Fibroblast of lung (primary cell): ENCODE measurements around the gene PPIA. TPM values are rescaled to one million over a fixed set of nuclear protein-coding genes. Genes with fewer than 3 reads are reported as not detected.
"Not testable (repeated sequence)": the region's sequence is repeated elsewhere in the genome, so short reads cannot be mapped to it uniquely, and the experiment has no call there.

Experiments used
- DNase-seq, 2 donors: peaks; one replicate each; pipeline versions ENCODE4 v3.0.0 to v3.0.0-alpha.2; 2010; ENCODE audit warnings: low read depth in 2 of 2
- H2AFZ ChIP-seq: 2 replicates; pipeline ENCODE4 v1.5.1; 2012; ENCODE audit warnings: low read length, control low read depth, inconsistent platforms
- H3K27ac ChIP-seq: 2 replicates; pipeline ENCODE4 v1.5.1; 2011; ENCODE audit warnings: low read length, control low read depth; ENCODE audit not compliant: insufficient read depth
- H3K27me3 ChIP-seq: 2 replicates; pipeline ENCODE4 v1.5.1; 2011; ENCODE audit warnings: mild to moderate bottlenecking, low read length; ENCODE audit not compliant: control insufficient read depth, insufficient read depth
- H3K36me3 ChIP-seq: 2 replicates; pipeline ENCODE4 v1.5.1; 2011; ENCODE audit warnings: low read length; ENCODE audit not compliant: control insufficient read depth, insufficient read depth
- H3K4me1 ChIP-seq: 2 replicates; pipeline ENCODE4 v1.5.1; 2011; ENCODE audit warnings: low read length; ENCODE audit not compliant: control insufficient read depth, insufficient read depth; ENCODE audit errors: extremely low read depth
- H3K4me2 ChIP-seq: 2 replicates; pipeline ENCODE4 v1.5.1; 2011; ENCODE audit warnings: low read length, control low read depth; ENCODE audit not compliant: insufficient read depth; ENCODE audit errors: extremely low read depth
- H3K4me3 ChIP-seq, 4 experiments: fragments of 200-600 bp in 1 of 4; sonication (generic) in 1 of 4; replicated peaks in 1 of 4; 2 replicates each; pipeline ENCODE4 v1.5.1; 2011 to 2016; ENCODE audit warnings: low read length in 4 of 4, low read depth in 3 of 4, mild to moderate bottlenecking in 3 of 4, control low read depth in 2 of 4, inconsistent platforms in 1 of 4, mixed read lengths in 1 of 4; ENCODE audit not compliant: insufficient read depth in 1 of 4; ENCODE audit errors: control extremely low read depth in 1 of 4
- H3K79me2 ChIP-seq: 2 replicates; pipeline ENCODE4 v1.5.1; 2012; ENCODE audit warnings: mild to moderate bottlenecking, low read length, inconsistent platforms; ENCODE audit not compliant: control insufficient read depth, insufficient read depth
- H3K9ac ChIP-seq: 2 replicates; pipeline ENCODE4 v1.5.1; 2011; ENCODE audit warnings: mild to moderate bottlenecking, low read length, control low read depth; ENCODE audit not compliant: insufficient read depth
- H3K9me3 ChIP-seq: 2 replicates; pipeline ENCODE4 v1.5.1; 2012; ENCODE audit warnings: low read depth, low read length; ENCODE audit not compliant: control insufficient read depth, insufficient read depth
- H4K20me1 ChIP-seq: 2 replicates; pipeline ENCODE4 v1.5.1; 2011; ENCODE audit warnings: low read length; ENCODE audit not compliant: control insufficient read depth, insufficient read depth; ENCODE audit errors: extremely low read depth
- CTCF ChIP-seq, 2 donors: IDR thresholded peaks in 1 of 2; conservative IDR thresholded peaks in 1 of 2; 1 replicate in 1 of 2; 2 replicates in 1 of 2; pipeline ENCODE4 v1.5.1; 2011 to 2012; ENCODE audit warnings: low read length in 2 of 2, control low read depth in 1 of 2, inconsistent platforms in 1 of 2, low read depth in 1 of 2, mild to moderate bottlenecking in 1 of 2
- EZH2 ChIP-seq: IDR thresholded peaks from 2 replicates; pipeline ENCODE4 v1.5.1; 2012; ENCODE audit warnings: low read length, control low read depth, mild to moderate bottlenecking; ENCODE audit errors: missing control alignments
- polyA plus RNA-seq, 2 donors: library from polyadenylated mRNA; depleted of rRNA in 1 of 2; stranded (reverse) in 1 of 2; unstranded in 1 of 2; fragments of >200 nt; gene quantifications; 2 replicates each; pipeline ENCODE4 v1.2.1, GENCODE V29; 2011 to 2012; ENCODE audit warnings: missing spikeins in 1 of 2
- total RNA-seq: library from RNA; depleted of rRNA; stranded (reverse); fragments of >200 nt; gene quantifications from 2 replicates; pipeline ENCODE4 v1.2.1, GENCODE V29; 2014

PPIA gene
- total and polyA plus RNA-seq, 2 donors (not counting 1 experiment from before 2014, with no cell fraction given) = 1,161 to 7,057 TPM

GRCh38 chr7:44802418-44803025 is 6.0 kb downstream of the PPIA start:
- Histone ChIP-seq H4K20me1 (peaks cover 8% of the 10 kb centered on the region), H3K9ac (no peak overlapping the region), H3K79me2 (peaks cover 33% of the 10 kb centered on the region), H3K9me3 (no peaks in the 10 kb centered on the region), H3K4me3 (no peak overlapping the region), H3K27ac (peak overlapping the region; percentile 26), H2AFZ (no peak overlapping the region), H3K36me3 (peaks cover 16% of the 10 kb centered on the region), H3K27me3 (no peaks in the 10 kb centered on the region), H3K4me1 (peaks cover 4% of the 10 kb centered on the region), H3K4me2 (no peak overlapping the region)
- TF ChIP-seq EZH2 (no peak), CTCF (conservative IDR thresholded peaks at IDR 0.05 in 1 of 2, IDR thresholded peaks at IDR 0.05 in 1 of 2; ENCODE audit: low read depth in 1 of 2, low read length in 2 of 2) (no peak)
- no peak for DNase-seq

GRCh38 chr7:44803828-44804519 is 7.5 kb downstream of the PPIA start:
- H2AFZ ChIP-seq, H3K27ac ChIP-seq, H3K4me2 ChIP-seq, DNase-seq, H3K4me3 ChIP-seq, H3K9ac ChIP-seq, H3K27me3 ChIP-seq, H3K9me3 ChIP-seq, H4K20me1 ChIP-seq, H3K4me1 ChIP-seq: not testable (repeated sequence)
- H3K36me3 ChIP-seq = peaks cover 16% of the 10 kb centered on the region
- H3K79me2 ChIP-seq = peaks cover 18% of the 10 kb centered on the region

- Histone ChIP-seq H3K4me2 (no peak overlapping the region), H2AFZ (no peak overlapping the region), H3K36me3 (peaks cover 7% of the 10 kb centered on the region), H3K9me3 (no peaks in the 10 kb centered on the region), H3K27ac (no peak overlapping the region), H3K4me3 (no peak overlapping the region), H3K79me2 (peaks cover 2% of the 10 kb centered on the region), H3K9ac (no peak overlapping the region), H3K27me3 (no peaks in the 10 kb centered on the region), H4K20me1 (no peaks in the 10 kb centered on the region), H3K4me1 (no peaks in the 10 kb centered on the region)
- TF ChIP-seq EZH2 (no peak), CTCF (conservative IDR thresholded peaks at IDR 0.05 in 1 of 2, IDR thresholded peaks at IDR 0.05 in 1 of 2; ENCODE audit: low read depth in 1 of 2, low read length in 2 of 2) (no peak)
- no peak for DNase-seq
These were observed 9.5 kb downstream of the PPIA start for GRCh38 chr7:44805950-44806349.
